DMS53 (cell line): Measurements from ENCODE around the gene ROPN1L.

Source experiments
- DNase-seq: peaks from one replicate; lab custom pipeline; 2025; lab: John Stamatoyannopoulos, UW

The ROPN1L gene

GRCh38 chr5:10427978-10428377, 13.7 kb upstream of the ROPN1L start:
- no peak for DNase-seq

- DNase-seq, result no peak
These were observed 10.3 kb upstream of the ROPN1L start for GRCh38 chr5:10431415-10431814.

- no peak for DNase-seq
These were observed 9.3 kb upstream of the ROPN1L start for GRCh38 chr5:10432059-10433008.

GRCh38 chr5:10434392-10434791, 7.3 kb upstream of the ROPN1L start:
- no peak for DNase-seq

DNA sequence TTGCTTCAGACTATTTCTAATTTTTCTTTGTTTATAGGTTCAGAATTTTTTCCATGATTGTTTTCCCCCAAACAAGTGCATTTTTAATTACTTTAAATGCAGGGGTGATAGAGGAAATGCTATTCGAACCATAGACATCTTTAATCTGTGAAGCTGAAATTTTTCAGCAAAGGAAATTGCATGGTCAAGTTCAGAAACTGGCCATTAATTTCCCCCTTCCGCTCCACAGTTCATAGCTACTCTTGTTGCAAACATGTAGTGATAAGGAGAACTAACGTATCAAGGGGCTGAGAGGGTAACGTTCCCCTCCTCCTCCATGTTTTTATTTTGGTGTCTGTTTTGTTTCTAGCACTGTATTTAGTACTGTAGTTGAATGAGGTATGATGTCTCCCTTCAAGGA, 3.4 kb upstream of the ROPN1L start:
- DNase-seq, result no peak

DNA sequence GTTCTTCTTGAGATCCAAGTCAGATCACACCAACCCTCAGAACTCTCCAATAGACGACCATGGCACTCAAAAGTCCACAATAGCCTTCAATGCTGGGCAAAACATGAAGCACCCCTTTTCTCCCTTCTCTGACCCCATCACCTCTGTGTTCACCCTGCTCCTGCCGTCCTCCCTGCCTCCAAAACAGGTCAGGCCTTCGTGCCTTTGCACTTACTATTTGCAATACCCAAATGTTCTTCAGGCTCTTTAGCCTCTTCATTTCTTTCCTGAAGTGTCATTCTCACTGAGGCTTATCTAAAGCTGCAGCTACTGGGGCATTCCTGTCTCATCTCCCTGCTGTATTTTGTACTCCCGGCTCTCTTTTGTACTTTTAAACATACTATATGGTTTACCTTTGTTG, 2.0 kb upstream of the ROPN1L start:
- peak; percentile 38 for DNase-seq

- no peak for DNase-seq
These were observed 1.2 kb upstream of the ROPN1L start for GRCh38 chr5:10440367-10440990.

DNA sequence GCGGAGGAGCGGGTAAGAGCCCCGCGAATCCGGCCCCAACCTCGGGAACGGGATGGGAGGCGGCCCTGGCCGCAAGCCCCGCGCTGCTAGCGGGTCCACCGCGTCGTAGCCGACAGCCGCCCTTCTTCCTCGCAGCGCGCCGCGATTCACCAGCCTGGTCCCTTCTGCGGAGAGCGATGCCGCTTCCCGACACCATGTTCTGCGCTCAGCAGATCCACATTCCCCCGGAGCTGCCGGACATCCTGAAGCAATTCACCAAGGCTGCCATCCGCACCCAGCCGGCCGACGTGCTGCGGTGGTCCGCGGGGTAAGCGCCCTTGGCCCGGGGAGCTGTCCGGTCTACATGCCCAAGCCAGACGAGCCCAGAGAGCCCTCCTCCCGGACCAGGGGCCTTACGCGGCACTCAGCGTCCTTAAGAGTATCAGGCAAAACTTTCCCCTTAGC, 335 bp downstream of the ROPN1L start:
- DNase-seq, result peak; percentile 88

DNA sequence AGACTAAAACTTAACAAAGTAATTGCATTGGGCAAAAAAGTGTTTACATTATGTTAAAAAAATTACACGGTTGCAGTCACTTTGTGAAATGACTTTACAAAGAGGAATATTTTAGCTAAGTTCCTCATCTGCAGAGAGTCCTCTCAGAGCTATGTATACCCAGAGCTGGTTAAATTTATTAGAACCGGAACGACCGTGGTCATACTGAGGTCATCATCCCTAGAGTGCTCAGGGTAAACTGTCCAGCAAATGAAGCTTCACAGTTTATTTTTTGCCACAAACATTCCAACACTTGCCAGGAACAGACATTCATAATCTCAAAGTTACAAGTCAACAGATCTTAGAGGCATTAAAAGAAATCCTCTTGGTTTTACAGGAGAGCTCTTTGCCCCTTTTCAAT, 897 bp downstream of the ROPN1L start:
- peak; percentile 33 for DNase-seq

DNA sequence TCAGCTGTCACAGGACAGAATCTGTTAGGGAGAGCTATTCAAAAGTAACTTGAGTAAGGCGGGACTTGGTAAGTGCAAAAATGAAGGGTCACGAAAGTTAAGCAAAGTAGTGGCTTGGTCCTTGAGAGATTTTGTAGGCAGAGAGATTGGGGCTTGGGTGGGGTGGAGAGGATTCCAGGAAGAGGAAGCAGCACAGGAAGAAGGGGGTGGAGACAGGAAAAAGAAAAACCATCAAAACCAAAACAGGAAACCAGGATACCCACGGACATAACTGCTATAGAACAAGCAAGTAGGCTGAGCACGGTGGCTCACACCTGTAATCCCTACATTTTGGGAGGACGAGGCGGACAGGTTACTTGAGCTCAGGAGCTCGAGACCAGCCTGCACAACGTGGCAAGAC, 3.7 kb downstream of the ROPN1L start:
- DNase-seq, result no peak

GRCh38 chr5:10446490-10446889, 4.8 kb downstream of the ROPN1L start:
- no peak for DNase-seq

- no peak for DNase-seq
These were observed 5.4 kb downstream of the ROPN1L start for GRCh38 chr5:10447041-10447440.

DNA sequence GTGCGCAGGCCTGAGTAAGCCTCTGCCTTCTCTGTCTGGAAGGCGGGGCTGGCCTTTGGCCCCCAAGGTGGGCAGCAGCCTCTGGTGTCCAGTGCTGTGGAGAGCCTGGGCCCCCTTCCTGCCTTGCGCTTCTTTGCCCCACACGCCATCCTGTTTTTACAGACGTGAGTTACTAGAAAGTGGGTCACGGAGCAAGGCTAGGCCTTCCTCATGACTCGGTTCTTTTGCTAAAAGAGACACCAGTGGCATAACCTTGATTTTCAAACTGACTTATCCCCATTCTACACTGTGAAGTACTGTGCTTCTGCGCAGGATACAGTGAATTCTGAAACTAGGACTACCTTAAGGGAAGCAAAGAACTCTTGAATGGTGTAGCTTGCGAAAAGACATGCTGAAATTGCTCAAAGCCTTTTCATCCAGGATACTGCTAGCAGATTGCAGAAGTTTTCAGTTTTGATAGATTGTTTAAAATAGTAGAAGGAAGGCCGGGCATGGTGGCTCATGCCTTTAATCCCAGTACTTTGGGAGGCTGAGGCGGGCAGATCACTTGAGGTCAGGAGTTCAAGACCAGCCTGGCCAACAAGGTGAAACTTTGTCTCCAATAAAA, 7.2 kb downstream of the ROPN1L start:
- DNase-seq, result no peak

- DNase-seq, result no peak
These were observed 9.6 kb downstream of the ROPN1L start for GRCh38 chr5:10451137-10451824.

- peak; percentile 87 for DNase-seq
These were observed 11.2 kb downstream of the ROPN1L start for GRCh38 chr5:10452768-10453331.

DNA sequence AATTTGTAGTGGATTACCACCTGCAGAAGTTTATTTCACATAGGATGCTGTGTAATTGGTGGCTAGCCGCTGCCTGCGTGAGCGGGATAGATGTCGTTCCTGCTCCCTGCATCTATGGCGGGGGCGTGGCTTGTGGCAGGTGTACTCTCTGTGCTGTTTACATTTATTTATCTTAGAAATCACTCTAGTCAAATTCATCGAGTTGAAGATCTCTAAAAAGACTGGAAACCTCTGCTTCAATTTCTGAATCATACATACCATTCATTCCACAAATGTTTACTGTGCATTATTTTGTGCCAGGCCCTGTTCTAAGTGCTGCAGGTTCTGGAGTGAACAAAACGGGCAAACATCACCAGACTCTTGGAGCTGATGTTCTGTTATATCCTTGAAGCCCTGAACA, 11.9 kb downstream of the ROPN1L start:
- no peak for DNase-seq

GRCh38 chr5:10454591-10455276, 13.1 kb downstream of the ROPN1L start:
- DNase-seq, result no peak

DNA sequence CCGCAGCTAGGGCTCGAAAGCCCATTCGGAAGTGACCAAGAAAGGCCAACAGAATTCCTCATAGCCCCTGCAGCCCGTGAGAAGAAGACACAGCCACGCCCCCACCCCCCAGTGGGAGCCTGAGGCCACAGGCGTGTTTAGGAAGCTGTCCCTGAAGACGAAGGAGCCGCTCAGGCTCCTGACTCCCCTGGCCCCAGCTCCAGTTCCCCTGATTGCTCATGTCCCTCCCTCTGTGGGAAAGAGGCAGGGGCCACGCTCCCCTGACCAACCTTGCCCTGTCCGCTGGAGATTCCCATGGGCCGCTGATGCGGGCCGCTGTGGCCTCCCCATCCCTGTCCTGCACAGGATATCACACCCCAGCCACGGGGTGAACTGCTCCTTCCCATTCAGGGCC, 13.6 kb downstream of the ROPN1L start:
- DNase-seq, result no peak

- no peak for DNase-seq
These were observed 15.1 kb downstream of the ROPN1L start for GRCh38 chr5:10456583-10457420.
